ENCODE results near the gene TNIK. TPM values are rescaled to one million over a fixed set of nuclear protein-coding genes. Genes with fewer than 3 reads are reported as not detected.

TNIK gene
- total RNA-seq, 1 donor from 2014 or later, result 2.5 TPM

- H3K4me3 Mint-ChIP-seq, result no peak overlapping the region
- ATAC-seq (ENCODE audit: low read depth) (no peak), DNase-seq (no peak)
- H3K27ac Mint-ChIP-seq, result no peak overlapping the region
- intact Hi-C loops (cut with micrococcal nuclease), result no loop called here
- ChIA-PET POLR2A (no interaction called here), CTCF (no interaction called here)
- peaks cover 10% of the 10 kb centered on the region for H3K9me3 Mint-ChIP-seq
- no peaks in the 10 kb centered on the region for H3K4me1 Mint-ChIP-seq
- no peak for TF ChIP-seq CTCF (IDR thresholded peaks at IDR 0.05)
- H3K27me3 Mint-ChIP-seq, result no peaks in the 10 kb centered on the region
- H3K36me3 Mint-ChIP-seq (ENCODE audit: low read depth), result no peaks in the 10 kb centered on the region
These were observed 64.2 kb downstream of the TNIK start for GRCh38 chr3:171396048-171396447.

- H3K4me1 Mint-ChIP-seq, result no peaks in the 10 kb centered on the region
- intact Hi-C loops (cut with micrococcal nuclease), result no loop called here
These were observed 67.0 kb downstream of the TNIK start for GRCh38 chr3:171393032-171393744.

GRCh38 chr3:171391432-171391831 is 68.8 kb downstream of the TNIK start:
- Mint-ChIP-seq H3K27ac (no peak overlapping the region), H3K9me3 (peaks cover 12% of the 10 kb centered on the region), H3K27me3 (no peaks in the 10 kb centered on the region), H3K36me3 (ENCODE audit: low read depth) (no peaks in the 10 kb centered on the region), H3K4me3 (no peak overlapping the region), H3K4me1 (no peaks in the 10 kb centered on the region)
- DNase-seq, result no peak
- TF ChIP-seq CTCF (IDR thresholded peaks at IDR 0.05), result no peak
- ChIA-PET POLR2A (no interaction called here), CTCF (no interaction called here)
- intact Hi-C loops (cut with micrococcal nuclease), result no loop called here
- ATAC-seq (ENCODE audit: low read depth), result no peak

More at GRCh38 chr3:171393032-171393744, 67.0 kb downstream of the TNIK start:
- Mint-ChIP-seq H3K27ac (no peak overlapping the region), H3K4me3 (no peak overlapping the region), H3K27me3 (no peaks in the 10 kb centered on the region), H3K9me3 (peaks cover 12% of the 10 kb centered on the region), H3K36me3 (ENCODE audit: low read depth) (no peaks in the 10 kb centered on the region)
- ATAC-seq (ENCODE audit: low read depth), result no peak
- ChIA-PET POLR2A (no interaction called here), CTCF (no interaction called here)
- no peak for DNase-seq
- TF ChIP-seq CTCF (IDR thresholded peaks at IDR 0.05), result no peak

GRCh38 chr3:171390051-171390941 is 69.9 kb downstream of the TNIK start:
- intact Hi-C loops (cut with micrococcal nuclease), result no loop called here
- Mint-ChIP-seq H3K27me3 (no peaks in the 10 kb centered on the region), H3K36me3 (ENCODE audit: low read depth) (no peaks in the 10 kb centered on the region), H3K9me3 (peaks cover 12% of the 10 kb centered on the region), H3K4me1 (no peaks in the 10 kb centered on the region), H3K27ac (no peak overlapping the region), H3K4me3 (no peak overlapping the region)
- DNase-seq (no peak), ATAC-seq (ENCODE audit: low read depth) (no peak)
- ChIA-PET CTCF (no interaction called here), POLR2A (no interaction called here)
- no peak for TF ChIP-seq CTCF (IDR thresholded peaks at IDR 0.05)

GRCh38 chr3:171389491-171389890 is 70.7 kb downstream of the TNIK start:
- ATAC-seq (ENCODE audit: low read depth) (no peak), DNase-seq (no peak)
- no peaks in the 10 kb centered on the region for H3K36me3 Mint-ChIP-seq (ENCODE audit: low read depth)
- H3K27me3 Mint-ChIP-seq, result no peaks in the 10 kb centered on the region
- no peak overlapping the region for H3K27ac Mint-ChIP-seq
- CTCF ChIA-PET, result no interaction called here
- intact Hi-C loops (cut with micrococcal nuclease), result no loop called here
- POLR2A ChIA-PET, result no interaction called here
- no peak overlapping the region for H3K4me3 Mint-ChIP-seq
- H3K4me1 Mint-ChIP-seq, result no peaks in the 10 kb centered on the region
- no peak for TF ChIP-seq CTCF (IDR thresholded peaks at IDR 0.05)
- H3K9me3 Mint-ChIP-seq, result peaks cover 12% of the 10 kb centered on the region
